Kidney epithelial cell (primary cell): ENCODE measurements around the gene MRTFB. TPM values are rescaled to one million over a fixed set of nuclear protein-coding genes. Genes with fewer than 3 reads are reported as not detected.

Experiments used
- DNase-seq: peaks from one replicate; pipeline ENCODE4 v3.0.0-alpha.2; 2010; ENCODE audit warnings: low read depth
- H3K27me3 ChIP-seq: 2 replicates; pipeline ENCODE4 v1.6.0; 2011; ENCODE audit warnings: low read length; ENCODE audit not compliant: control insufficient read depth, insufficient read depth
- H3K36me3 ChIP-seq: 2 replicates; pipeline ENCODE4 v1.5.1; 2011; ENCODE audit warnings: low read length; ENCODE audit not compliant: control insufficient read depth, insufficient read depth
- H3K4me3 ChIP-seq: 2 replicates; pipeline ENCODE4 v1.5.1; 2011; ENCODE audit warnings: low read depth, mild to moderate bottlenecking, control low read depth, low read length
- total RNA-seq: library from RNA; depleted of rRNA; stranded (reverse); fragments of >200 nt; gene quantifications from 2 replicates; pipeline ENCODE4 v1.2.3, GENCODE V29; 2015
- TF ChIP-seq, protein P1 (sequence below): IDR thresholded peaks from 2 replicates; pipeline ENCODE4 v1.5.1; 2011; ENCODE audit warnings: mild to moderate bottlenecking, moderate library complexity, low read length, control low read depth, inconsistent platforms; ENCODE audit not compliant: insufficient read depth, poor library complexity, severe bottlenecking

MRTFB gene
- total RNA-seq, 1 donor from 2014 or later: 15.8 TPM

DNA sequence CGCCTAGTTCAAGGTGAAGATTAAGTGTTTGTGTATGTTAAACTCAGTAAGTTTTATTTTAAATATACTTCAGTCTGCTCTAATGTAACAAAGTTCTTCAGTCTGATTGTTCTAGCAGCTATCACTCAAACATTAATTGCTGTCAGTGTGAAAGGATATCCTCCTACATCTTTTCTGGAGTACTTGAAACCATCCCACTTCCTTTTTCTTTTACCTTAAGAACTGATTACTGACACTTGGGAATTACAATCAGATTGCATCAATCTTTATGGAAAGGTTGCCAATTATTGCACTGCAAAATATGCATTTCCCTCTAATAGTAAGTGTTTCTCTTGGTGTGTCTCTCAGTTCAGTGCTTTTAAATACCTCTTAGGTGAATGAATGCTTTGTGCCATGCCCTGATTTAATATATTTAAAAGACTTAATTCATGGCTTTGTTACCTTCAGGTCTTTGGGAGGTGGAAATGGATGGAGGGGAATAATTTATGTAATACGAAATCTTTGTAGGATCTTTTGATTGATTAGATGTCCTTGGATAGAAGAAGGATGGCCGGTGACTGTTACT lies 16.6 kb downstream of the MRTFB start:
- DNase-seq: no peak
- Histone ChIP-seq H3K27me3 (no peaks in the 10 kb centered on the region), H3K4me3 (no peak overlapping the region), H3K36me3 (no peaks in the 10 kb centered on the region)
- TF ChIP-seq, protein P1, sequence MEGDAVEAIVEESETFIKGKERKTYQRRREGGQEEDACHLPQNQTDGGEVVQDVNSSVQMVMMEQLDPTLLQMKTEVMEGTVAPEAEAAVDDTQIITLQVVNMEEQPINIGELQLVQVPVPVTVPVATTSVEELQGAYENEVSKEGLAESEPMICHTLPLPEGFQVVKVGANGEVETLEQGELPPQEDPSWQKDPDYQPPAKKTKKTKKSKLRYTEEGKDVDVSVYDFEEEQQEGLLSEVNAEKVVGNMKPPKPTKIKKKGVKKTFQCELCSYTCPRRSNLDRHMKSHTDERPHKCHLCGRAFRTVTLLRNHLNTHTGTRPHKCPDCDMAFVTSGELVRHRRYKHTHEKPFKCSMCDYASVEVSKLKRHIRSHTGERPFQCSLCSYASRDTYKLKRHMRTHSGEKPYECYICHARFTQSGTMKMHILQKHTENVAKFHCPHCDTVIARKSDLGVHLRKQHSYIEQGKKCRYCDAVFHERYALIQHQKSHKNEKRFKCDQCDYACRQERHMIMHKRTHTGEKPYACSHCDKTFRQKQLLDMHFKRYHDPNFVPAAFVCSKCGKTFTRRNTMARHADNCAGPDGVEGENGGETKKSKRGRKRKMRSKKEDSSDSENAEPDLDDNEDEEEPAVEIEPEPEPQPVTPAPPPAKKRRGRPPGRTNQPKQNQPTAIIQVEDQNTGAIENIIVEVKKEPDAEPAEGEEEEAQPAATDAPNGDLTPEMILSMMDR: no peak

DNA sequence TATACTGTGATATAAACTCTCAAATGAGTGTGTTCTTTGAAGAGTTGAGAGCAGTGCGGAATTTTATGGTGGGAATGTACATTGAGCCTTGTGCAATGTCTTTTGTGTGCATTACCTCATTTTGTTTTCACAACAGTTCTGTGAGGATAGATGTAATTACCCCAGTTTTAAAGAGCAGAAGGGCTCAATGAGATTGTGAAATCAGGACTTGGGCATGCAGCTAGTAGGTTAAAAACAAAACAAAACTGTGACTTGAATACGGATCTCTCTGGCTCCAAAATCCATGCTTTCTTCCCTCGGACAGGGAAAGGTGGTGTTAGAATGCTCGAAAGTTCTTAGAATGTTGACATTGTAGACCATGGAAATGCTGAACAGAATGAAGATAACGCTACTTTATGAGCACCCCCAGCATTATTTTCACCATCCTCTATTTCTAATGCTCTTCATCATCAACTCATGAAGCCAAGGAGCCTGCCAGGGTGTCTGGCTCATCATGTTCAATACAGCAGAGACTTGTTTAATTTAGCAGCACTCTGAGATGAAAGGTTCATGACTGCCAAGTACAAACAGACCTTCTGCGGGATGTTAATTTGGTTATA lies 17.1 kb downstream of the MRTFB start:
- Histone ChIP-seq H3K27me3 (no peaks in the 10 kb centered on the region), H3K36me3 (no peaks in the 10 kb centered on the region), H3K4me3 (no peak overlapping the region)
- TF ChIP-seq, protein P1: no peak
- DNase-seq: no peak

DNA sequence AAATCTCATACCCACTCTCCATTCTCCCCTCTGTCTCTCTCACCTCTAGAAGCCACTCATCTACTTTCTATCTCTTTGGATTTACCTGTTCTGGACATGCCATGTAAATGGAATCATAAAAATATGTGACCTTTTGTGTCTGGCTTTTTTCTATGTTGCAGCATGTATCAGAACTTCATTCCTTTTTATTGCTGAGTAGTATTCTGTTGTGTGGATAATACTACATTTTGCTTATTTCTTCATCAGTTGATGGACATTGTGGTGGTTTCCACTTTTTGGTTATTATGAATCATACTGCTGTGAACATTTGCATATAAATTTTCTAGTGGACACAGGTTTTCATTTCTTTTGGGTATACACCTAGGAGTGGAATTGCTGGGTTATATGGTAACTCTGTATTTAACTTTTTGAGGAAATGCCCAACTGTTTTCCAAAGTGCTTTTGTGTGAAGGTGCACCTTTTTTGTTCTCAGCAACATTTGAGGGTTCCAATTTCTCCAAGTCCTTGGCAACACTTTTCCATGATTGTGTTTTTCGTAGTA lies 18.2 kb downstream of the MRTFB start:
- no peaks in the 10 kb centered on the region for H3K27me3 ChIP-seq
- no peak for DNase-seq
- no peaks in the 10 kb centered on the region for H3K36me3 ChIP-seq
- no peak overlapping the region for H3K4me3 ChIP-seq
- TF ChIP-seq, protein P1: no peak

GRCh38 chr16:14092561-14092960 lies 21.4 kb downstream of the MRTFB start:
- Histone ChIP-seq H3K36me3 (no peaks in the 10 kb centered on the region), H3K27me3 (no peaks in the 10 kb centered on the region), H3K4me3 (no peak overlapping the region)
- DNase-seq: no peak
- TF ChIP-seq, protein P1: no peak

GRCh38 chr16:14095883-14096551 lies 24.9 kb downstream of the MRTFB start:
- no peaks in the 10 kb centered on the region for H3K36me3 ChIP-seq
- TF ChIP-seq, protein P1: no peak
- no peaks in the 10 kb centered on the region for H3K27me3 ChIP-seq
- DNase-seq: no peak
- no peak overlapping the region for H3K4me3 ChIP-seq
